ENCODE results near the gene DHDH.

Gene DHDH

GRCh38 chr19:48950830-48951519 is 17.5 kb downstream of the DHDH start:
- DNase-seq (ENCODE audit: low spot score), result no peak

GRCh38 chr19:48953141-48953540 is 19.6 kb downstream of the DHDH start:
- no peak for DNase-seq (ENCODE audit: low spot score)

GRCh38 chr19:48953990-48954594 is 20.6 kb downstream of the DHDH start:
- no peak for DNase-seq (ENCODE audit: low spot score)

GRCh38 chr19:48954595-48955307 is 21.3 kb downstream of the DHDH start, which contains the start of gene BAX:
Gene BAX (plus strand): TSS chr19:48954875. CDS start chr19:48954929, 54 bp downstream.
- DNase-seq (ENCODE audit: low spot score), result peak; percentile 96

- DNase-seq (ENCODE audit: low spot score), result no peak
Measured at GRCh38 chr19:48955308-48955958, 21.9 kb downstream of the DHDH start.

GRCh38 chr19:48958006-48958405 is 24.5 kb downstream of the DHDH start:
- no peak for DNase-seq (ENCODE audit: low spot score)

- no peak for DNase-seq (ENCODE audit: low spot score)
Measured at GRCh38 chr19:48959341-48960239, 26.1 kb downstream of the DHDH start.

GRCh38 chr19:48961051-48961649 is 27.7 kb downstream of the DHDH start:
- no peak for DNase-seq (ENCODE audit: low spot score)

- DNase-seq (ENCODE audit: low spot score), result no peak
Measured at GRCh38 chr19:48961673-48962028, 28.2 kb downstream of the DHDH start.

GRCh38 chr19:48962029-48962848 is 28.7 kb downstream of the DHDH start:
- peak; percentile 83 for DNase-seq (ENCODE audit: low spot score)

- DNase-seq (ENCODE audit: low spot score), result no peak
Measured at GRCh38 chr19:48962849-48963165, 29.3 kb downstream of the DHDH start.

- DNase-seq (ENCODE audit: low spot score), result no peak
Measured at GRCh38 chr19:48963371-48964204, 30.1 kb downstream of the DHDH start.

GRCh38 chr19:48964205-48965039 is 30.9 kb downstream of the DHDH start:
- no peak for DNase-seq (ENCODE audit: low spot score)

- peak; percentile 97 for DNase-seq (ENCODE audit: low spot score)
Measured at GRCh38 chr19:48965040-48965805, 31.7 kb downstream of the DHDH start, which contains the start of gene FTL. Gene FTL (plus strand): TSS chr19:48965309. CDS start chr19:48965508, 199 bp downstream.

- DNase-seq (ENCODE audit: low spot score), result peak; percentile 95
Measured at GRCh38 chr19:48965806-48966540, 32.5 kb downstream of the DHDH start.

GRCh38 chr19:48966541-48967345 is 33.2 kb downstream of the DHDH start:
- peak; percentile 42 for DNase-seq (ENCODE audit: low spot score)
